Islet precursor cell (in vitro differentiated cells): ENCODE data around the gene BAMBI.
"Not testable (repeated sequence)": the region's sequence is repeated elsewhere in the genome, so short reads cannot be mapped to it uniquely, and the experiment has no call there.

Experiments used
- DNase-seq: peaks from one replicate; pipeline ENCODE4 v3.0.0-alpha.2; 2018

BAMBI gene

GRCh38 chr10:28676968-28677887 is at the start of gene BAMBI:
Gene BAMBI, plus strand, starts transcription at chr10:28677521. Its CDS starts 377 bp downstream, at chr10:28677898.
- DNase-seq = peak; percentile 95

GRCh38 chr10:28628184-28628893 is 49.0 kb upstream of the BAMBI start:
- DNase-seq = peak; percentile 89

GRCh38 chr10:28631896-28632583 is 45.3 kb upstream of the BAMBI start:
- DNase-seq = no peak

- no peak for DNase-seq
These were observed 44.8 kb upstream of the BAMBI start for GRCh38 chr10:28632584-28632945.

- DNase-seq = no peak
These were observed 43.6 kb upstream of the BAMBI start for GRCh38 chr10:28633750-28634149.

- DNase-seq = no peak
These were observed 40.0 kb upstream of the BAMBI start for GRCh38 chr10:28637346-28637745.

- no peak for DNase-seq
These were observed 38.9 kb upstream of the BAMBI start for GRCh38 chr10:28638392-28638791.

- no peak for DNase-seq
These were observed 36.8 kb upstream of the BAMBI start for GRCh38 chr10:28640551-28640950.

- no peak for DNase-seq
These were observed 32.7 kb upstream of the BAMBI start for GRCh38 chr10:28644647-28645046.

GRCh38 chr10:28652106-28652505 is 25.2 kb upstream of the BAMBI start:
- DNase-seq = no peak

GRCh38 chr10:28652703-28653102 is 24.6 kb upstream of the BAMBI start:
- DNase-seq = peak; percentile 39

GRCh38 chr10:28658824-28659223 is 18.5 kb upstream of the BAMBI start:
- not testable (repeated sequence) for DNase-seq

GRCh38 chr10:28661035-28661434 is 16.3 kb upstream of the BAMBI start:
- peak; percentile 74 for DNase-seq

GRCh38 chr10:28663576-28664368 is 13.5 kb upstream of the BAMBI start:
- peak; percentile 93 for DNase-seq

- no peak for DNase-seq
These were observed 13.0 kb upstream of the BAMBI start for GRCh38 chr10:28664369-28664740.

GRCh38 chr10:28666751-28667467 is 10.4 kb upstream of the BAMBI start:
- peak; percentile 75 for DNase-seq

GRCh38 chr10:28668363-28669226 is 8.7 kb upstream of the BAMBI start:
- DNase-seq = peak; percentile 96

- no peak for DNase-seq
These were observed 7.8 kb upstream of the BAMBI start for GRCh38 chr10:28669227-28670173.

- DNase-seq = peak; percentile 41
These were observed 2.5 kb upstream of the BAMBI start for GRCh38 chr10:28674782-28675181.
